Mesendoderm (in vitro differentiated cells): ENCODE measurements around the gene KREMEN2.
A peak's percentile ranks its signal among the peaks of the same experiment; 100 is the strongest.

ENCODE experiments used
- DNase-seq: peaks from one replicate; pipeline ENCODE4 v3.0.0; 2013
- H2AK5ac ChIP-seq: 2 replicates; pipeline ENCODE4 v1.6.1; 2013; ENCODE audit warnings: low read length, inconsistent platforms
- H2BK120ac ChIP-seq: 2 replicates; pipeline ENCODE4 v1.6.1; 2013; ENCODE audit warnings: low read depth, mild to moderate bottlenecking, low read length, moderate library complexity, mixed read lengths
- H2BK15ac ChIP-seq: replicated peaks from 2 replicates; pipeline ENCODE4 v1.6.1; 2013; ENCODE audit warnings: low read depth, mild to moderate bottlenecking, moderate library complexity
- H2BK5ac ChIP-seq: 2 replicates; pipeline ENCODE4 v1.6.1; 2013; ENCODE audit warnings: low read length, inconsistent platforms
- H3K18ac ChIP-seq: 2 replicates; pipeline ENCODE4 v1.6.1; 2013; ENCODE audit warnings: mild to moderate bottlenecking, low read length, mixed read lengths
- H3K23ac ChIP-seq: one replicate; pipeline ENCODE4 v1.6.1; 2013; ENCODE audit warnings: low read length
- H3K27ac ChIP-seq: 2 replicates; pipeline ENCODE4 v1.5.1; 2013; ENCODE audit warnings: low read depth, mild to moderate bottlenecking, inconsistent platforms, low read length, moderate library complexity
- H3K27me3 ChIP-seq: 2 replicates; pipeline ENCODE4 v1.6.1; 2013; ENCODE audit warnings: low read length, control low read depth, mild to moderate bottlenecking, inconsistent platforms; ENCODE audit not compliant: insufficient read depth, poor library complexity
- H3K36me3 ChIP-seq: 2 replicates; pipeline ENCODE4 v1.6.1; 2013; ENCODE audit warnings: low read length, inconsistent platforms; ENCODE audit not compliant: control insufficient read depth, insufficient read depth
- H3K4ac ChIP-seq: one replicate; pipeline ENCODE4 v1.6.1; 2013; ENCODE audit warnings: low read depth, mild to moderate bottlenecking, low read length, moderate library complexity
- H3K4me1 ChIP-seq: 2 replicates; pipeline ENCODE4 v1.6.1; 2013; ENCODE audit warnings: low read depth, low read length, inconsistent platforms; ENCODE audit not compliant: control insufficient read depth
- H3K4me2 ChIP-seq: 2 replicates; pipeline ENCODE4 v1.6.1; 2013; ENCODE audit warnings: low read length
- H3K4me3 ChIP-seq: 2 replicates; pipeline ENCODE4 v1.5.1; 2013; ENCODE audit warnings: mild to moderate bottlenecking, low read length
- H3K56ac ChIP-seq: one replicate; pipeline ENCODE4 v1.6.1; 2013; ENCODE audit warnings: low read length
- H3K79me1 ChIP-seq: 2 replicates; pipeline ENCODE4 v1.6.1; 2013; ENCODE audit warnings: low read length, inconsistent platforms
- H3K79me2 ChIP-seq: 2 replicates; pipeline ENCODE4 v1.6.1; 2013; ENCODE audit warnings: mild to moderate bottlenecking, low read length; ENCODE audit not compliant: control insufficient read depth, insufficient read depth
- H3K9ac ChIP-seq: 2 replicates; pipeline ENCODE4 v1.6.1; 2013; ENCODE audit warnings: low read length, inconsistent platforms
- H4K5ac ChIP-seq: one replicate; pipeline ENCODE4 v1.6.1; 2013; ENCODE audit warnings: low read length
- H4K8ac ChIP-seq: one replicate; pipeline ENCODE4 v1.6.1; 2013; ENCODE audit warnings: low read depth, mild to moderate bottlenecking, control low read depth, low read length, moderate library complexity
- WGBS: extraction: QIAGEN DNeasy Blood & Tissue Kit; methylation state at CpG from one replicate; pipeline ENCODE4 v1.1.7; 2013; ENCODE audit warnings: low lambda C conversion rate, missing lambda C conversion rate; ENCODE audit not compliant: insufficient coverage; ENCODE audit errors: extremely low coverage; 5-methylcytosine and 5-hydroxymethylcytosine counted together

KREMEN2 gene

DNA sequence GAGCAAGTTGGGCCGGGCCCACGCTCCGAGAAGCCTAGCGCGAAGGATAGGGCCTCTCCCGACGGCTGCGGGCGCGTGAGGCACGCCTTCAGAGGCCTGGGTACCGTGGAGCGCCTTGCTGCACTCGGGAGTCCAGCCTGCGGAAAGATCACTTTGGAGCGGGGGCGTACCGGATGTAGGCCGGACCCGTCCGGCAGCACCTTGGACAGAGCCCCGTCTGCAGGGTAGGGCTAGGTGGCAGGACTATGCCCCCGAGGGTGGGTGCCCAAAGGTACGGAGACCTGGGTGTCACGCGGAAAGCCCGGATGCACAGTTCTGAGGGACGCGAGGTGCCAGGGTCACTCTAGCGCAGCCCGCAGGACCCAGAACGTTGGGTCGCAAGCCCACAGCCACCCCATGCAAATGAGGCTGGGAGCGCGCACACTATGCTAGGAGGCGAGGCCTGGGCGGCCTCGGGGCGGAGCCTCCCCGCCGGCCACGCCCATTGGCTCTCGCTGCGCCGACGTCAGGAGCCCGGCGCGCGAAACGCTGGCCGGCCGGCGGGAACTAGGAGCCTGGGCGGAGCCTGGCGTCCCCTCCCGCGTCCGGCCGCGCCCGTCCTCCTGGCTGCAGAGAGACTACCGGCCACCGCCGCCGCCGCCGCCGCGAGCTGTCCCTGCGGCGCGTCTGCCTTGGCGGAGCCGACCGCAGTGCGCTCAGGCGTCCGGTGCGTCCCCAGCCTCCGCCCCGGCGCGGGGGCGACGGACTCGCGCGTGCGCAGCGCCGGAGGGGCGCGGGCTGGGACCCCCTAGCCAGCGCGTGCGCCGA lies 4.9 kb downstream of the KREMEN2 start, which contains the start of gene PAQR4:
Gene PAQR4 (plus strand): TSS at position 611 of the 807 bp plus-strand sequence. CDS start 327 bp downstream, outside the sequence.
- DNase-seq = peak; percentile 94
- no peak within 1 kb of the TSS for H2BK5ac ChIP-seq

GRCh38 chr16:2969545-2970521 lies 5.8 kb downstream of the KREMEN2 start:
- DNase-seq = peak; percentile 90
- peak overlapping the region; percentile 96 for H3K56ac ChIP-seq
- H2AK5ac ChIP-seq = no peak overlapping the region
- peaks cover 4% of the 10 kb centered on the region for H3K36me3 ChIP-seq
- peak overlapping the region; percentile 92 for H3K9ac ChIP-seq
- H3K27ac ChIP-seq = peak overlapping the region; percentile 44
- peaks cover 4% of the 10 kb centered on the region for H3K79me2 ChIP-seq
- H4K5ac ChIP-seq = no peak overlapping the region
- peak overlapping the region; percentile 89 for H3K23ac ChIP-seq
- H4K8ac ChIP-seq = no peak overlapping the region
- H3K79me1 ChIP-seq = peaks cover 4% of the 10 kb centered on the region
- H3K4me3 ChIP-seq = peak overlapping the region; percentile 76
- no peak overlapping the region for H2BK5ac ChIP-seq
- H3K27me3 ChIP-seq = no peaks in the 10 kb centered on the region
- H3K4ac ChIP-seq = peak overlapping the region; percentile 40
- H3K18ac ChIP-seq = peak overlapping the region; percentile 35
- H3K4me2 ChIP-seq = peak overlapping the region; percentile 85
- H2BK120ac ChIP-seq = no peak overlapping the region
- H2BK15ac ChIP-seq = no peak overlapping the region
- H3K4me1 ChIP-seq = no peaks in the 10 kb centered on the region
- no CpG with 5 or more reads among the region's 83 CpGs for WGBS

More for the DNA sequence above, 4.9 kb downstream of the KREMEN2 start, which contains the start of gene PAQR4:
- peak within 1 kb of the TSS; percentile 35 for H3K18ac ChIP-seq
- H4K8ac ChIP-seq = no peak within 1 kb of the TSS
- H2BK120ac ChIP-seq = no peak within 1 kb of the TSS
- H4K5ac ChIP-seq = no peak within 1 kb of the TSS
- H2BK15ac ChIP-seq = no peak within 1 kb of the TSS
- no peaks in the 10 kb centered on the region for H3K27me3 ChIP-seq
- H2AK5ac ChIP-seq = no peak within 1 kb of the TSS
- H3K4me1 ChIP-seq = no peaks in the 10 kb centered on the region
- H3K23ac ChIP-seq = peak within 1 kb of the TSS; percentile 89
- peak within 1 kb of the TSS; percentile 96 for H3K56ac ChIP-seq
- no CpG with 5 or more reads among the region's 98 CpGs for WGBS
- H3K27ac ChIP-seq = peak within 1 kb of the TSS; percentile 44
- peaks cover 4% of the 10 kb centered on the region for H3K79me1 ChIP-seq
- peaks cover 4% of the 10 kb centered on the region for H3K79me2 ChIP-seq
- H3K4me3 ChIP-seq = peak within 1 kb of the TSS; percentile 76
- peak within 1 kb of the TSS; percentile 92 for H3K9ac ChIP-seq
- H3K4me2 ChIP-seq = peak within 1 kb of the TSS; percentile 88
- H3K36me3 ChIP-seq = peaks cover 4% of the 10 kb centered on the region
- H3K4ac ChIP-seq = peak within 1 kb of the TSS; percentile 40

GRCh38 chr16:2970563-2970962 lies 6.5 kb downstream of the KREMEN2 start:
- no peak overlapping the region for H4K8ac ChIP-seq
- H3K9ac ChIP-seq = peak overlapping the region; percentile 92
- H3K27ac ChIP-seq = no peak overlapping the region
- H3K36me3 ChIP-seq = peaks cover 4% of the 10 kb centered on the region
- no peaks in the 10 kb centered on the region for H3K4me1 ChIP-seq
- H3K23ac ChIP-seq = peak overlapping the region; percentile 48
- peaks cover 4% of the 10 kb centered on the region for H3K79me2 ChIP-seq
- peak overlapping the region; percentile 87 for H3K56ac ChIP-seq
- H2AK5ac ChIP-seq = no peak overlapping the region
- no peaks in the 10 kb centered on the region for H3K27me3 ChIP-seq
- H3K4me2 ChIP-seq = peak overlapping the region; percentile 85
- H3K79me1 ChIP-seq = peaks cover 4% of the 10 kb centered on the region
- WGBS = no CpG with 5 or more reads among the region's 6 CpGs
- DNase-seq = peak; percentile 23
- no peak overlapping the region for H3K4ac ChIP-seq
- no peak overlapping the region for H3K4me3 ChIP-seq
- no peak overlapping the region for H2BK5ac ChIP-seq
- no peak overlapping the region for H3K18ac ChIP-seq
- H2BK120ac ChIP-seq = no peak overlapping the region
- no peak overlapping the region for H4K5ac ChIP-seq
- no peak overlapping the region for H2BK15ac ChIP-seq

DNA sequence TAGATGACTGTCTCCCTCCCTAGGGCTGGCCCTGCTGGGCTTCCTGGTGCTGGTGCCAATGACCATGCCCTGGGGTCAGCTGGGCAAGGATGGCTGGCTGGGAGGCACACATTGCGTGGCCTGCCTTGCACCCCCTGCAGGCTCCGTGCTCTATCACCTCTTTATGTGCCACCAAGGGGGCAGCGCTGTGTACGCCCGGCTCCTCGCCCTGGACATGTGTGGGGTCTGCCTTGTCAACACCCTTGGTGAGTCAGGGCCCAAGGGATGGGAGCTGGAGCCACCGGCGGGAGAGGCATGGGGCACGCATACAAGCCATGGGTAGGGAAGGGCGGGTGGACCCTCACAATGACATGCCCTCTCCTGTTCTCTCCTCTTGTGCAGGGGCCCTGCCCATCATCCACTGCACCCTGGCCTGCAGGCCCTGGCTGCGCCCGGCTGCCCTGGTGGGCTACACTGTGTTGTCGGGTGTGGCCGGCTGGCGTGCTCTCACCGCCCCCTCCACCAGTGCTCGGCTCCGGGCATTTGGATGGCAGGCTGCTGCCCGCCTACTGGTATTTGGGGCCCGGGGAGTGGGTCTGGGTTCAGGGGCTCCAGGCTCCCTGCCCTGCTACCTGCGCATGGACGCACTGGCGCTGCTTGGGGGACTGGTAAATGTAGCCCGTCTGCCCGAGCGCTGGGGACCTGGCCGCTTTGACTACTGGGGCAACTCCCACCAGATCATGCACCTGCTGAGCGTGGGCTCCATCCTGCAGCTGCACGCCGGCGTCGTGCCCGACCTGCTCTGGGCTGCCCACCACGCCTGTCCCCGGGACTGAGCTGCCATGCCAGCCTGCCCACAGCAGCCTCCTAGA lies 7.3 kb downstream of the KREMEN2 start:
- Histone ChIP-seq H3K4me3 (no peak overlapping the region), H2AK5ac (no peak overlapping the region), H3K9ac (peak overlapping the region; percentile 92), H3K27me3 (no peaks in the 10 kb centered on the region), H2BK5ac (no peak overlapping the region), H3K79me1 (peaks cover 4% of the 10 kb centered on the region), H3K36me3 (peaks cover 6% of the 10 kb centered on the region), H2BK120ac (no peak overlapping the region), H3K4me1 (no peaks in the 10 kb centered on the region), H3K4ac (no peak overlapping the region), H4K5ac (no peak overlapping the region), H4K8ac (no peak overlapping the region), H3K4me2 (no peak overlapping the region), H3K79me2 (peaks cover 4% of the 10 kb centered on the region), H3K56ac (no peak overlapping the region), H3K23ac (no peak overlapping the region), H3K18ac (no peak overlapping the region), H3K27ac (no peak overlapping the region), H2BK15ac (no peak overlapping the region)
- WGBS = no CpG with 5 or more reads among the region's 35 CpGs
- DNase-seq = no peak
